Stimulated activated CD4-positive, alpha-beta T cell treated with anti-CD3 and anti-CD28 coated beads, TNF-alpha, amount 100 ng/mL, for 48 hours (primary cell): ENCODE data around the gene TRANK1.
"Not testable (repeated sequence)": the region's sequence is repeated elsewhere in the genome, so short reads cannot be mapped to it uniquely, and the experiment has no call there.

Source experiments
- DNase-seq, 3 donors: peaks; one replicate each; pipeline ENCODE4 v3.0.0-alpha.2; 2020; ENCODE audit warnings: low read depth in 3 of 3

TRANK1 gene

DNA sequence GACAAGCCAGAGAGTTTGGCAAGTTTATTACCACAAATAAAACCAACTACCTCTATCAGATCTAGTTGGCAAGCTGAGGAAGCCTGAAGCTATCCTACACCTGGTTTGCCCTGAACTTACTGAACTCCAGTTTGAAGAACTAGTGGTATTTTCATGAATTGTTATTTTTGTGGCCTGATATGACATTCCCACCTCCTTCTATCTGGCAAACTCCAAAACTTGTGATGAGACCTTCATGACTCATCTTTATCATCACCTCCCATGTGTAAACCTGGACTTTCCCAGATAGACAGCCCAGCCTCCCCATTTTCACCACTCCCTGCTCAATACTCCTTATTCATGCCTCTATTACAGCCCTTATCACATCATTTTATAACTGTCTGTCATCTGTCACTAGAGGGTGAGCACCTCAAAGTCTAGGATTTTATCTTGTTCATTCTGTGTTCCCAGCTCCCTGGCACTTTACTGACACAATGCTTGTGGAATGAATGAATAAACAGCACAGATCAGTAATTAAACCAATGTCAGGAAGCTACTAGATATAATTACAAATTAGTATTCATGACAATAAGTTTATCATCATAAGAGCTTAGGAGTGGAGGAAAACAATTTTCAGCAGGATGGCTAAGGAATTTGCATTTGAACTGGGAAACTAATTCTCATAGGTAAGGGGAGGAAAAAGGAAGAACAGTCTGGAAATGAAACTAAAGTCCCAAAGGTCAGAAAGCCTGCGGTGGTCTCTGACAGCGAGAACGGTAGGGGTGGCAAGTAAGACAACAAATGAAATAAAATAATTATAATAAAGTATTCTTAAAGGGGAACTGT lies 13.2 kb upstream of the TRANK1 start:
- no peak for DNase-seq

DNA sequence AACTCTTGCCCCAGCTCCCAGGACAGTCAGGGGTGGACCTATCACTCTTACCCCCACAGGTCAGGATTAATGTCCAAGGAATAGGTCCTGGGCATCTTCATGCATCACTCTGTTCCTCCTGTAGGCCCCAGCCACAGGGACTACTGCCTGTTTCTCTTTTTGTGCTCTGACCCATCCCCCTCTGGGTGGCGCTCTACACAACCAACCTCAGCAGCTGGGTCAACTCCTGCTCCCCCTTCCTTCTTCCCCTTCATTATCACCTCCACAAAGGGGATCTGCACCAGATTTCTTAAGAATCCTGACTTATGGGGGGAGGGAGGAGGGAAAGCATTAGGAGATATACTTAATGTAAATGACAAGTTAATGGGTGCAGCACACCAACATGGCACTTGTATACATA lies 12.2 kb upstream of the TRANK1 start:
- no peak for DNase-seq

DNA sequence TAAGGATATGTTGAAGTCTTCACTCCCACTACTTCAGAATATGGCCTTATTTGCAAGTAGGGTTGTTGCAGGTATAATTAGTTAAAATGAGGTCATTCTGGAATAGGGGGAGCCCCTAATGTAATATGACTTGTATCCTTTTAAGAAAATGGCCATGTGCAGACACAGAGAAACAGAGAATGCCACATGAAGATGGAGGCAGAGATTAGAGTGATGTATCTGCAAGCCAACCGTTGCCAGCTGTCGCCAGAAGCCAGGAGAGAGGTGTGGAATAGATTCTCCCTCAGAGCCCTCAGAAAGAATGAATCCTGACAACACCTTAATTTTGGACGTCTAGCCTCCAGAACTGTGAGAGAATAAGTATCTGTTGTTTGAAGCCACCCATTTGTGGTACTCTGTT lies 11.3 kb upstream of the TRANK1 start:
- no peak for DNase-seq

DNA sequence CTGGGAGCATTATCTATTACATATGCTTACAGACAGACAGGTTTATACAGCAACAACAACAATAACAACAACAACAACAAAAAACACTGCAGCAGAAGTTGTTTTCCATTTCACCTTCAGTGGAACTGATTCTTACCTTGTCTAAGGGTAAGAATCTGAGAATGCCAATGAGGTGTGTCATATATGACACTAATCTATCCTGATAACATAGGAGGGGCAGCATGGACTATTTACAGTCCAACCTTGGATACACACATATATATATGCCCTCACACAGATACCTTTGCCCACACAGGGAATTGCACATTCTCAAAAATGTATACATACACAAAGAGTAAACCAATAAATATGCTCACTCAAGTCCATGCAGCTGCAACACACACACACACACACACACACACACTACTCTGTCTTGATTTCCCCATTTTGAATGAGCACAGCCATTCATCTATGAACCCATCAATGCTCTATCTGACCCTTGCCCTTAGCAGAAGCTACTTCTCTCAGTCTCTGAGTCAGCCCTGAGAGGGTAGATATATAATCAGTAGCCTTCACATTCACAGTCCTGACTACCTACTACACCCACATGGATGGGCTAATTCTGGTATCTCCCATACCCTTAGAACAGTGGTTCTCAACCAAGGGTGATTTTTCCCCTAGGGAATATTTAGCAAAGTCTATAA lies 9.7 kb upstream of the TRANK1 start:
- no peak for DNase-seq

DNA sequence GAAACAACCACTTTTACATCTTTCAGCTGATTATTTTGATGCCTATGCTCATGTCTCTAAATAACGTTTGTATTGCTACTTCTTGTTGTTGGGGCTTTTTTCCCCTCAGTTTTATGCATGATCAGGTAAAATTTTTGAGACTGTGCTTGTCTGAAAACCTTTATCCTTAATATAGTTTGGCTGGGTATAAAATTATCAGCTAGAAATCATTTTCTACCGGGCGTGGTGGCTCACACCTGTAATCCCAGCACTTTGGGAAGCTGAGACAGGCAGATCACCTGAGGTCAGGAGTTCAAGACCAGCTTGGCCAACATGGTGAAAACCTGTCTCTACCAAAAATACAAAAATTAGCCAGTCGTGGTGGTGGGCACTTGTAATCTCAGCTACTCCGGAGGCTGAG lies 3.0 kb upstream of the TRANK1 start:
- DNase-seq: not testable (repeated sequence)

DNA sequence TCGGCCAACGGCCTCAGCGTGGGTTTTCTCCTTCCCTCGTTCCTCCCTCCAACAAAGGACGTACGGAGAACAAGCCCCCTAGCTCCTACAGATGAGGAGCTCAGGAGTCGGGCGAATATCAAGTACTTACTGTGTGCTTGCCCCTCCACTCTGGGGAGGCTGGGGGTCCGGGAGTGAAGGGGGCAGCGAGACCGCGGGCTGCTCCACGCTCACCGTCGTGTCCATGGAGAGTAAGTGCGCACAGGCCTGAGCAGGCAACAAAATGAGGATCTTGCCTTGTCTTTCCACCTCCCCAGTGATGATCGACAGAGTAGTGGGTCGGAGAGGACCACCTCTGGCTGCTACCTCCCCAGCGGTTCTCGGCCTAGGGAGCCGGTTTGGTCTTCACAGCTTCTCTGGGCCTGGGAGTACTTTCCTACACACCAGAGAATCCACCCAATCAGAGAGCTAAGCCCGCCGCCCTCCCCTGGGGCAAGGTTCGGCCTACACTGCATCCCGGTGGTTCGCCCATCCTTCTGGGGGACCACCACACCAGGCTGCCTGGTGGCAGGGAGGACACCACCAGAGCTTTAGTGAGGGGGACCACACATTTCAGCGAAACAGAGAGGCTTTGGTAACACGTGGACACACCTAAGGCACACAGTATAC lies 603 bp upstream of the TRANK1 start:
- DNase-seq: no peak

DNA sequence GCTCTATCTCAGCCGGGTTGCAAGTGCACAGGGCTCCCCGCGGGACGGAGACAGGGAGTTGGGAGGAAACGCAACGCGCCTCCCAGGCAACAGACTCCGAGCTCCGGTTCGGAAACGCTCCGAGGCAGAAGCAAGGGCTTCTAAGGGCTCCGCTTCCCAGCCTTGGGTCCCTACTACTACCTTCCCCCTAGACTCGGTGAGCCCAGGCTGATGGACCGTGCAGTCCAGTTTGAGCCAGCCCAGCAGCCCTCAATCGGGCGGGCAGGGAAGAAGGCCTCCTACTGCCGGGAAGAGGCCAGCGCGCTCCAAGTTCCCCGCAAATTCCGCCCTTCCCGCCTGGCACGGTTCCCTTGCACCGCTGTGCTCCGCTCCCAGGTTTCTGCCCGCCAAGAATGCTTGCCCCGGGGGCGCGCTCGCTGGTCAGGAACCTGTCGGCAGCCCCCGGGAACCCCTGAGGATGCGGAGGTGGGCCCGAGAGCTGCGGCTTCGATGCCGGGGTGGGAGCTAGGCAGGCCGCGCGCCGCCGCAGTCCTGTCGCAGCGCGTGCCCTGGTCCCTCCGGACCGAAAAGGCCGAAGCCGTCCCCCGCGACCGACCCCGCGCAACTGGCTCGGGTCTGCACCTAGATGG lies 728 bp downstream of the TRANK1 start:
- peak in 2 of 3 donors; percentile 19 to 38 for DNase-seq

DNA sequence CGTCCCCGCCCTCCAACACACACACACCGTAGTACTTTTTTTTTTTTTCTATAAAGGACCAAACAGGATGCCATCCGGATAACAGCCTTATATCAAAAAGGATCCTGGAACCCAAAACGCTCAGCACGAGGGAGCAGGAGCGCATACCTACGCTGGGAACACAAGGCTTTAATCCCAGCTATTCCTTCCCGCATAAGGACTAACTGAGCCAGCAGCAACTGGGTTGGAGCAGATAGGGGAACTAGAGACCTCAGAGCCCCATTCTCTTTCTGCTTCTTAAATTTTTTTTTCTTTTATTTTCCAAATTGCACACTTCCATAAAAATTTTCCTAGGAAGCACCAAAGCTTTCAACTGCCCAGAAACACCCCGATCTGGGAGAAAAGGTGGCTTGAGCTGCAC lies 1.3 kb downstream of the TRANK1 start:
- no peak for DNase-seq

DNA sequence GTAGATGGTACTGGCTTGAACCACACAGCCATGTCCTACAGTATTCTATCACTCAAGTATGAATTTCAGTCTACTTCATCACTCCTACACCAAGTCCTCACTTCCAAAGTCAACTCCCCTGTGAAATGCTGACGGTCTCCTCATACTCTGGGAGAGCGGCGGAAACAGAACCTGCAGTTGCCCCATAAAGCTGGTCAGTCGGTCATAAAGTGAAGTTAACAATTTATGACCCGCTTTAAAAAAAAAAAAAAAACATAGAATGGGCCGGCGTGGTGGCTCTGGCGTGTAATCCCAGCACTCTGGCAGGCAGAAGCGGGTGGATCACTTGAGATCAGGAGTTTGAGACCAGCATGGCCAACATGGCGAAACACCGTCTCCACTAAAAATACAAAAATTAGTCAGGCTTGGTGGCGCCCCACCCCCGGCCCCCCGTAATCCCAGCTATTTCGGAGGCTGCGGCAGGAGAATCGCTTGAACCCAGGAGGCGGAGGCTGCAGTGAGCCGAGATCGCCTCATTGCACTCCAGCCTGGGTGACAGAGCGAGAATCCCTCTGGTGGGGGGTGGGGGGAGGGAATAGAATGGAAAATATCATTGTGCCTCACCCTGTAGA lies 2.1 kb downstream of the TRANK1 start:
- no peak for DNase-seq

DNA sequence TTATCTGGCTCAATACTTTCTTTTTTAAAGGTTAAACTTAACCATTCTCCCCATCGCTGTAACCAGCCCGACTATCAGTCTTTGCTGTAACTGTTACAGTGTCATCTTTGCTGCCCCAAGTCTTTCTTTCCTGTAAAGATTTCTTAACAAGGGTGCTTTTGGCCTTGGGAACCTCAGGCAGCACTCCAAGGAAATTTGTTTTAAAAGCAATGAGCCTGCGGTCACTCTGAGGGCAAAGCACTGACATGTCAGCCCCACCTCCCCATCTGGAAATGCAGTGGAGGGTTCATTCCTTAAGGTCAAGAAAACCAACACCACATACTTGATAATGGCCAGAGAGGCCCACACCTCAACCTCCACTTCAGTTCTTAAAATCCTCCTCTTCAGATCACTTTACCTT lies 3.2 kb downstream of the TRANK1 start:
- no peak for DNase-seq

DNA sequence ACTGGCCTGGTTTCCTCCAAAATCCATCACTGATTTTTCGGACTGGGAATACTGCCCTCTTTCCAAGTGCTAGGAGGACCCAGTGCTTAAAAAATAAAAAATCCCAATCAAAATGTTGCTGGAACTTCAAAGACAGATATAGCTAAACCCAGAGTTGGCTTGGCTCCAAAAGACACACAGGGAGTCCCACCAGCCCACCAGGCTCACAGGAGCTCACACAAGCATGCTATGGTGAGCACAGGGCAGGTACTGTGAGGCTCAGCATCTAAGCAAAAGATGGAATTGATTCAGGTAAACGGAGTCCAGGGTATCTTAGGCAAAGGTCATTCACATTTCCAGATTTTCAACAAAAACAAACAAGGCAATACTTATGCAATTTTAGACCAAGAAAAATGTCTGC lies 3.7 kb downstream of the TRANK1 start:
- DNase-seq: no peak

DNA sequence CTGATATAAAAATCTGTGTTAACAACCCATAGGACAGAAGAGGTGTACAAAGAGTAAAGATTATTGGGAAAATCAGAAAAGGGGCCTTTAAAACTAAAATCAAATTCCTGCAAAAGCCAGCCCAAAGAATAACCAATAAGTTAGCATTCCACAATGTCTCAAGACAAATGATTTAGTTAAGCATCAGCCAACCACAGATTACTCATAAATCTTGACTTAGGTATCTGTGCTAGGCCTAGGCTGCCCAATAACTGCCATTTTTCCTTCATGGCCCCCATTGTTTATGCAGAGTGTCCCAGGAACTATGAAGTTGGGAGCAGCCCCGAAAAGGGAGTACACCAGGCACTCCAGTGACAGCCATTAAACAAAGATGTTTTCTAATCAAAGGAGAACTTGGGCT lies 7.4 kb downstream of the TRANK1 start:
- no peak for DNase-seq

DNA sequence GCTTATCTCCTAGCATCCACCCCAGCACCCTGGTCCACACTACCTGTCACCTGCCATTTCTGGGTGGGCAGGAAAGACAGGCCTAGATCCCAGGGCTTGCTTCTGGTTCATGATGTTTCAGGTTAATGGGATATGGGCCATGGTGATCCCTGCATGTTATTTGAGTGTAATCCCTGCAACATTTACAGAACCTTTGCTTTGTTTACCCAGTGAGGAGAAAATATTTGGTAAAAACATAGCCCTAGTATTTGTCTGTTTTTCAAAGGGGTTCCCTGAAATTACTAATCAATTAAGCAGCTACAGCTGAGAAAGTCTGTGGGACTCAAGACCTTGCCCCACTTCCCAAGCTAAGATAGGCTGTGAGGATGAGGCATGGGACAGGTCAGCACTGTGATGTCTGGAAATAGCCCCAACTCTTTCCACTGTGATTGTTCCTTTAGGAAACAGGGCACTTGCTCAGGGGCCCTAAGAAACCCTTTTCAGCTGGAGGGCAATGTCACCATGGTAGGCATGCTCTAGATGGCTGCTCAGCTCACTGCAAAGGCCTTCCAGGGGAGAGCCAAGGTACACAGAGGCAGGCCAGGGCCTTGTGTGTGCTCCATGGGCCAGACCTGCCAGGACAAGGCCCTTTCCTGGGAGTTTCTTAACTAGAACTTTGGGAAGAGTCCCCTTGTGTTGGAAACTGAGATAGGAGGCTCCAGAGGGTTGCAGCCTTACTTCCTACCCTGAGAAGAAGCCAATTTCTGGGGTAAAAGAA lies 11.1 kb downstream of the TRANK1 start:
- no peak for DNase-seq

DNA sequence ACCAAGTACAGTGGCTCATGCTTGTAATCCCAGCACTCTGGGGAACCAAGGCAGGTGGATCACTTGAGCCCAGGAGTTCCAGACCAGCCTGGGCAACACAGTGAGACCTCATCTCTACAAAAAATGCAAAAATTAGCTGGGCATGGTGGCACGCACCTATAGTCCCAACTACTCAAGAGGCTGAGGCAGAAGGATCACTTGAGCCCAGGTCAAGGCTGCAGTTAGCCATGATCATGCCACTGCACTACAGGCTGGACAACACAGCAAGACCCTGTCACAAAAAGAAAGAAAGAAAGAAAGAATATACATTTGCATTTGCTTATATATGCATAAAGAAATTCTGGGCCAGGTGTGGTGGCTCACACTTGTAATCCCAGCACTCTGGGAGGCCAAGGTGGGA lies 13.4 kb downstream of the TRANK1 start:
- DNase-seq: not testable (repeated sequence)

DNA sequence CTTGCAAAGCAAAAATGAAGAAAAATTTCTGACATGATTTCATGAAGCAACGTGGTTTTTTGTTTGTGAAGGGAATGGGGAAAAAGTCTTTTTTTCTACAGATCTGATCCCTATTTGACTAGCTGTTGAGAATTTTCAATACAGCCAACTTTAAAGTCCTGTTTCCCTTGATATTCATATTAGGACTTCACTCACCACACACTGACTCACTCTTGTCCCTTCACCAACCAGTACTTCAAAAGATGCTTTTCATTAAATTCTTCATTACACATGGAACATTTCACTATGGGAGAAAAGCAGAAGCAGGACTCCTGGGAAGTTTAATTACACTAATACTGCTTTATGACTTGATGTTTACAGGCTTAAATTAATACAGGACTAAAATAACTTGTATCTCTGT lies 16.6 kb downstream of the TRANK1 start:
- DNase-seq: no peak

DNA sequence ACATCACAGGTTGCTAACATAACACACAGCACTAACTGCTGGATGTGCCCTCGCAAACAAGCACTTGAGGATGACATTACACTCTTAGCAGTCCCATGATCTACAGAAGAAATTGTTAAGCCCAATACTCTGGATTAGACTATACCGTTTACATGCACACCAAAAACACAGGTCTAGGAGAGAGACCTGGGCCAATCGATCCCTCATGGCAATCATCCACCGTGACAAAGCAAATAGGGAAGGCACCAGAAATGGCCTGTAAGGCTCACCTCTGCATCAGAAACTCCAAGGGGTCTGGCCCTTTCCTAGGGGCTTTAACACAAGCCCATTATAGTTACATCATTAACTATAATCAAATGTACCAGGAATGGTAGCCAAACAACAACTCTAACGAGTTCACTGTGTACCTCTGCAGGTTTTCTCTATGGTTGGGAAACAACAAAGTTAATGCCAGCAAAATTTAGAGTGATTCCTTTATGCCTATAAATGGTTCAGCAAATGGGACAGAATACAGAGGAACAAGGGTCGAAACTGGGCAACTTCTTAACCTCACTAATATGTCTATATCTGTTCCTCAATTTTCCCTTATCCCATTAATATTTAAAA lies 18.5 kb downstream of the TRANK1 start:
- DNase-seq: no peak

DNA sequence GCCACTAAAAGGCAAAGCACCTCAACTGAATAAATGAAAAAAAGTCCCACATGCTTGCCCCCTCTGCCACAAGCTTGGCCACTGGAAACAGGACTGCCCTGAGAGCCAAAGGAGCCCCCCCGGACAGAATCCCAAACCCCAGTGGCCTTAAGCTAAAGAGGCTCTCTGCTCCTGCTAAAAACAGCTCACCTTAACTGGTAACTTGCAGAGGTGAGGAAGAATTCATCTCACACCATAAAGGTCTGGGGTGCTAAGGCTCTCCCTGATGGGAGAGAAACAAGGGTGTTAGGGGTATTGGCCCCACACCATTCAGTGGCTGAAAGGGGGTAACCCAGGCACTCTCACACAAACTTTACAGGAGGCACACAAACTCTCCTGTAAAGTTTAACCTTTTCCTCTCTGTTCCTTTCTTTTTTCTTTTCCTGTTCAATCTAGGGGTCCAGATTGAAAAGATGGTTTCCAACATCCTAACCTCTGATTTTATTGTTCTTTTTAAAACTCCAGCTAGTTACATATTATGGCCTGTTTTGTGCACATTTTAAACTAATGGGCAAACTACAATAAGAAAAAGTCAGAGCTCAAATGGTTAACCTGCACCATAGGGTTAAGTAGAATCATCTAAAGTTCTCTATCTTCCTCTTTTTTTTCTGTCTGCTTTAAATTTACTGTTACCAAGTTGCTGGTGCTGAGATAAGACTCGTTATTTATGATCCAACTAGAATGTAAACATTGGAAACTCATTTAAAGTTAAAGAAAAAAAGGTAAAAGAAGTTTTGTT lies 19.9 kb downstream of the TRANK1 start:
- no peak for DNase-seq

DNA sequence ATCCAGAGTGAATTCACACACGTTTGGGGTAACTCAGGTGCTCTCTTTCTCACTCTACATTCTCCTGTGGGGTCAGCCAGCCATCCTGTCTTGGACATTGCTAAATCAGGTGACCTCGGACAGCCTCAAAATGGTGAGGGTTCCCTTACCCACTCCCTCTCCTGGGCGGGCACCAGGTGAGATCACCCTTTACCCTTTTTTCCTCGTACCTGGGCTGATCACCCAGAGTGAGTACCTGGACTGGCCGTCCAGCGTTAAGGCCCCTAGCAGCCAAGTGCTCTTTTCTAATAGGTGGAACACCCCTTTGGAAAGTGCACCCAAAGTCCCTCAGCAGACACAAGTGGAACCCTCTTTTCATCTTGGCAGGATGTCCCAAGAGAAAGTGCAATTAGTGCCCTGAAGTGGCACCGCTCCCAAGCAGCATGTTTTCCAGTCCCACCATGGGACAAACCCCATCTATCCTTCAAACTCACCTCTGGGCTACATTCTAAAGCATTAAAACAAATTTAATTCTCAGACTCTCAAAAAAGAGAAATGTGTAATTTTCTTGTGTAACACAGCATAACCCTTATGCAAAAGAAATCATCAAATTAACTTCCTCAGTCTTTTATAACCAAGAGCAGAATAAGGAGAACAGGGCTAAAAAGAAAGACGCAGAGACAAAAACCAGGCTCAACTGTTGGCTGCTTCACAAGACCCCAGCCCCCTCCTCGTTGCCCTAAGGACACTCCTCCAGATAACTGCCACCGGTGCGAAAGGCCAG lies 20.7 kb downstream of the TRANK1 start:
- DNase-seq: no peak

DNA sequence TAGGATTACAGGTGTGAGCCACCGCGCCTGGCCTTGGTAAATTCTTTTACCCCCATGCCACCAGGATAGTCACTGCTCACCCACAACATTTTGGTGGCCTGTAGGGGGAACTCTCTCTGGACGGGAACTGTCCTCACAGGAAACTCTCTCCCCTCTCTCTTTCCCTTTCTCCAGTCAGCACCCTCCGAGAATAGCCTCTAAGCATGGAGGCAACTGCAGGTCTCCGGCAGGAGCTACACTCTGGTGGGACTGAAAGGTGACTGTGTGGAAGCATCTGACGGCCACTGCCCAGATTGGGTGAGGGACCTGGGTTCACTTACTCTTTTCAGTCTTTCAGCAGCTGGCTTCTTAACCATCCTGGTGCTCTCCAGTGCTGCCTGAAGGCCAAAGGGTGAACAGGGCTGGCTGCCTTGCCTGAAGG lies 21.3 kb downstream of the TRANK1 start:
- no peak for DNase-seq
